Liver (tissue), 9 donors: ENCODE results near the gene TERF2IP. TPM values are rescaled to one million over a fixed set of nuclear protein-coding genes. Genes with fewer than 3 reads are reported as not detected.

Source experiments
- DNase-seq: peaks from one replicate; pipeline ENCODE4 v3.0.0-alpha.2; 2017; ENCODE audit warnings: low spot score
- H3K27ac ChIP-seq, 2 donors: one replicate each; pipeline ENCODE4 v1.7.0; 2013; ENCODE audit warnings: inconsistent platforms in 2 of 2, low read length in 2 of 2, control low read depth in 1 of 2, low read depth in 1 of 2, mild to moderate bottlenecking in 1 of 2
- H3K27me3 ChIP-seq, 4 donors: one replicate each; pipeline versions ENCODE4 v1.6.1 to v1.7.0; 2013; ENCODE audit warnings: low read length in 3 of 4, inconsistent platforms in 1 of 4, mild to moderate bottlenecking in 1 of 4, moderate library complexity in 1 of 4; ENCODE audit not compliant: control insufficient read depth in 4 of 4, insufficient read depth in 4 of 4
- H3K36me3 ChIP-seq, 4 donors: one replicate each; pipeline versions ENCODE4 v1.6.1 to v1.7.0; 2013; ENCODE audit warnings: low read length in 3 of 4, mild to moderate bottlenecking in 3 of 4, low read depth in 1 of 4, moderate library complexity in 1 of 4; ENCODE audit not compliant: control insufficient read depth in 4 of 4, insufficient read depth in 3 of 4
- H3K4me1 ChIP-seq, 4 donors: one replicate each; pipeline versions ENCODE4 v1.6.1 to v1.7.0; 2013; ENCODE audit warnings: low read length in 3 of 4, mild to moderate bottlenecking in 3 of 4, moderate library complexity in 1 of 4; ENCODE audit not compliant: control insufficient read depth in 4 of 4, insufficient read depth in 4 of 4
- H3K4me3 ChIP-seq, 3 donors: one replicate each; pipeline versions ENCODE4 v1.6.1 to v1.7.0; 2013; ENCODE audit warnings: low read length in 3 of 3, control low read depth in 1 of 3, low read depth in 1 of 3, mild to moderate bottlenecking in 1 of 3
- H3K9ac ChIP-seq, 2 donors: one replicate each; pipeline ENCODE4 v1.7.0; 2013; ENCODE audit warnings: low read length in 2 of 2, mild to moderate bottlenecking in 2 of 2, moderate library complexity in 2 of 2, control low read depth in 1 of 2, low read depth in 1 of 2
- H3K9me3 ChIP-seq, 4 donors: one replicate each; pipeline versions ENCODE4 v1.6.1 to v1.7.0; 2013; ENCODE audit warnings: low read length in 3 of 4; ENCODE audit not compliant: control insufficient read depth in 4 of 4
- EGR1 ChIP-seq, 2 donors: IDR thresholded peaks; 2 replicates each; pipeline ENCODE4 v1.6.1; 2016 to 2018; ENCODE audit warnings: antibody characterized with exemption in 2 of 2, low read depth in 2 of 2
- FOXA1 ChIP-seq: IDR thresholded peaks from 2 replicates; pipeline ENCODE4 v1.6.1; 2016; ENCODE audit warnings: antibody characterized with exemption
- FOXA2 ChIP-seq: IDR thresholded peaks from 2 replicates; pipeline ENCODE4 v1.6.1; 2016; ENCODE audit warnings: antibody characterized with exemption
- GABPA ChIP-seq, 2 donors: IDR thresholded peaks in 1 of 2; conservative IDR thresholded peaks in 1 of 2; 2 replicates each; pipeline ENCODE4 v1.6.1; 2016; ENCODE audit warnings: antibody characterized with exemption in 2 of 2, mild to moderate bottlenecking in 1 of 2, moderate library complexity in 1 of 2
- HNF4A ChIP-seq, 2 donors: conservative IDR thresholded peaks; 2 replicates each; pipeline ENCODE4 v1.6.1; 2016; ENCODE audit warnings: antibody characterized with exemption in 2 of 2, mild to moderate bottlenecking in 2 of 2
- HNF4G ChIP-seq: IDR thresholded peaks from 2 replicates; pipeline ENCODE4 v1.6.1; 2016; ENCODE audit warnings: antibody characterized with exemption
- JUND ChIP-seq, 2 donors: IDR thresholded peaks; 2 replicates each; pipeline ENCODE4 v1.6.1; 2016; ENCODE audit warnings: antibody characterized with exemption in 2 of 2
- NR2F2 ChIP-seq: IDR thresholded peaks from 2 replicates; pipeline ENCODE4 v1.6.1; 2016; ENCODE audit warnings: antibody characterized with exemption
- RAD21 ChIP-seq, 2 donors: IDR thresholded peaks; 2 replicates each; pipeline ENCODE4 v1.6.1; 2016; ENCODE audit warnings: antibody characterized with exemption in 2 of 2, mild to moderate bottlenecking in 2 of 2
- RXRA ChIP-seq, 2 donors: IDR thresholded peaks; 2 replicates each; pipeline ENCODE4 v1.6.1; 2017 to 2018; ENCODE audit warnings: antibody characterized with exemption in 2 of 2, mild to moderate bottlenecking in 1 of 2
- SP1 ChIP-seq: IDR thresholded peaks from 2 replicates; pipeline ENCODE4 v1.6.1; 2018; ENCODE audit warnings: antibody characterized with exemption, mild to moderate bottlenecking
- TAF1 ChIP-seq: conservative IDR thresholded peaks from 2 replicates; pipeline ENCODE4 v1.6.1; 2016; ENCODE audit warnings: antibody characterized with exemption, mild to moderate bottlenecking
- YY1 ChIP-seq: IDR thresholded peaks from 2 replicates; pipeline ENCODE4 v1.6.1; 2016; ENCODE audit warnings: antibody characterized with exemption, mild to moderate bottlenecking
- WGBS: extraction: QIAGEN DNeasy Blood & Tissue Kit; methylation state at CpG from one replicate; pipeline ENCODE4 v1.1.7; 2013; 5-methylcytosine and 5-hydroxymethylcytosine counted together
- polyA plus RNA-seq, 2 donors: library from polyadenylated mRNA; stranded (reverse) in 1 of 2; unstranded in 1 of 2; fragments of 200-250 nt in 1 of 2; fragments of >200 nt in 1 of 2; fragmentation: Nextera tagmentation in 1 of 2; extraction: Ambion mirVana in 1 of 2; gene quantifications; one replicate each; pipeline versions ENCODE4 v1.2.1 to v1.2.3, GENCODE V29; 2013 to 2015
- total RNA-seq, 2 donors: library from RNA; depleted of rRNA; stranded (reverse); fragments of >200 nt; gene quantifications; one replicate each; pipeline ENCODE4 v1.2.3, GENCODE V29; 2014
- TF ChIP-seq, protein P1 (sequence below): IDR thresholded peaks from 2 replicates; pipeline ENCODE4 v1.6.1; 2016; ENCODE audit warnings: antibody characterized with exemption
- TF ChIP-seq, protein P2 (sequence below): IDR thresholded peaks from 2 replicates; pipeline ENCODE4 v1.6.1; 2016; ENCODE audit warnings: antibody characterized with exemption
- TF ChIP-seq, protein P3 (sequence below): IDR thresholded peaks from 2 replicates; pipeline ENCODE4 v1.6.1; 2016; ENCODE audit warnings: antibody characterized with exemption
- TF ChIP-seq, protein P4 (sequence below): IDR thresholded peaks from 2 replicates; pipeline ENCODE4 v1.6.1; 2016; ENCODE audit warnings: antibody characterized with exemption, mild to moderate bottlenecking
- donor health status: healthy.
- donor health status: healthy.
- donor health status: healthy.
- donor health status: healthy.
- donor health status: healthy.

Gene TERF2IP
- total and polyA plus RNA-seq, 4 donors: 21.7 to 69.5 (median 23.2) TPM

DNA sequence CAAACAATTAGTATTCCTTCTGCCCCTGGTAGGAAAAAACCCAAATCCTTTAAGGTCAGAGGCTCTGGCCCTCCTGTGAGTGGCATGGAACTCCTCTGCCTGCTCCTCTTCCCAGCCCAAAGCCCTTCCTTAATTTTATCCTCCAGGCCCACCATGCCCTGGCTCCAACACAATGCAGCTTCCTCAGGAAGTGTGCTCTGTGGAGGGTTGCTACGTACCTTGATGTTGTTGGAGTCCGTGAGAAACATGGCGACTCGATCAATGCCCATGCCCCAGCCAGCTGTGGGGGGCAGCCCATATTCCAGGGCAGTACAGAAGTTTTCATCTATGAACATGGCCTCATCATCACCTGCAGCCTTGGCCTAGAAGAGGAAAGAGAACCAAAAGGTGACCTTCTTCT is 19.2 kb upstream of the TERF2IP start:
- no peaks in the 10 kb centered on the region for H3K9me3 ChIP-seq
- no peak overlapping the region for H3K9ac ChIP-seq
- 92% methylated on average over 4 of the region's 4 CpGs for WGBS
- H3K27ac ChIP-seq: no peak overlapping the region
- TF ChIP-seq, protein P1, sequence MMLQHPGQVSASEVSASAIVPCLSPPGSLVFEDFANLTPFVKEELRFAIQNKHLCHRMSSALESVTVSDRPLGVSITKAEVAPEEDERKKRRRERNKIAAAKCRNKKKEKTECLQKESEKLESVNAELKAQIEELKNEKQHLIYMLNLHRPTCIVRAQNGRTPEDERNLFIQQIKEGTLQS: no peak
- TF ChIP-seq HNF4A (conservative IDR thresholded peaks at IDR 0.05) (no peak), RAD21 (IDR thresholded peaks at IDR 0.05) (no peak), SP1 (no peak), TAF1 (no peak), FOXA2 (no peak), YY1 (no peak), JUND (IDR thresholded peaks at IDR 0.05) (no peak), HNF4G (no peak), GABPA (IDR thresholded peaks at IDR 0.05 in 1 of 2, conservative IDR thresholded peaks at IDR 0.05 in 1 of 2) (no peak), RXRA (IDR thresholded peaks at IDR 0.05) (no peak), NR2F2 (no peak), EGR1 (IDR thresholded peaks at IDR 0.05; ENCODE audit: low read depth in 2 of 2) (no peak)
- TF ChIP-seq, protein P2, sequence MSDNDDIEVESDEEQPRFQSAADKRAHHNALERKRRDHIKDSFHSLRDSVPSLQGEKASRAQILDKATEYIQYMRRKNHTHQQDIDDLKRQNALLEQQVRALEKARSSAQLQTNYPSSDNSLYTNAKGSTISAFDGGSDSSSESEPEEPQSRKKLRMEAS: no peak
- TF ChIP-seq, protein P3, sequence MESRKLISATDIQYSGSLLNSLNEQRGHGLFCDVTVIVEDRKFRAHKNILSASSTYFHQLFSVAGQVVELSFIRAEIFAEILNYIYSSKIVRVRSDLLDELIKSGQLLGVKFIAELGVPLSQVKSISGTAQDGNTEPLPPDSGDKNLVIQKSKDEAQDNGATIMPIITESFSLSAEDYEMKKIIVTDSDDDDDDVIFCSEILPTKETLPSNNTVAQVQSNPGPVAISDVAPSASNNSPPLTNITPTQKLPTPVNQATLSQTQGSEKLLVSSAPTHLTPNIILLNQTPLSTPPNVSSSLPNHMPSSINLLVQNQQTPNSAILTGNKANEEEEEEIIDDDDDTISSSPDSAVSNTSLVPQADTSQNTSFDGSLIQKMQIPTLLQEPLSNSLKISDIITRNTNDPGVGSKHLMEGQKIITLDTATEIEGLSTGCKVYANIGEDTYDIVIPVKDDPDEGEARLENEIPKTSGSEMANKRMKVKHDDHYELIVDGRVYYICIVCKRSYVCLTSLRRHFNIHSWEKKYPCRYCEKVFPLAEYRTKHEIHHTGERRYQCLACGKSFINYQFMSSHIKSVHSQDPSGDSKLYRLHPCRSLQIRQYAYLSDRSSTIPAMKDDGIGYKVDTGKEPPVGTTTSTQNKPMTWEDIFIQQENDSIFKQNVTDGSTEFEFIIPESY: no peak
- TF ChIP-seq, protein P4, sequence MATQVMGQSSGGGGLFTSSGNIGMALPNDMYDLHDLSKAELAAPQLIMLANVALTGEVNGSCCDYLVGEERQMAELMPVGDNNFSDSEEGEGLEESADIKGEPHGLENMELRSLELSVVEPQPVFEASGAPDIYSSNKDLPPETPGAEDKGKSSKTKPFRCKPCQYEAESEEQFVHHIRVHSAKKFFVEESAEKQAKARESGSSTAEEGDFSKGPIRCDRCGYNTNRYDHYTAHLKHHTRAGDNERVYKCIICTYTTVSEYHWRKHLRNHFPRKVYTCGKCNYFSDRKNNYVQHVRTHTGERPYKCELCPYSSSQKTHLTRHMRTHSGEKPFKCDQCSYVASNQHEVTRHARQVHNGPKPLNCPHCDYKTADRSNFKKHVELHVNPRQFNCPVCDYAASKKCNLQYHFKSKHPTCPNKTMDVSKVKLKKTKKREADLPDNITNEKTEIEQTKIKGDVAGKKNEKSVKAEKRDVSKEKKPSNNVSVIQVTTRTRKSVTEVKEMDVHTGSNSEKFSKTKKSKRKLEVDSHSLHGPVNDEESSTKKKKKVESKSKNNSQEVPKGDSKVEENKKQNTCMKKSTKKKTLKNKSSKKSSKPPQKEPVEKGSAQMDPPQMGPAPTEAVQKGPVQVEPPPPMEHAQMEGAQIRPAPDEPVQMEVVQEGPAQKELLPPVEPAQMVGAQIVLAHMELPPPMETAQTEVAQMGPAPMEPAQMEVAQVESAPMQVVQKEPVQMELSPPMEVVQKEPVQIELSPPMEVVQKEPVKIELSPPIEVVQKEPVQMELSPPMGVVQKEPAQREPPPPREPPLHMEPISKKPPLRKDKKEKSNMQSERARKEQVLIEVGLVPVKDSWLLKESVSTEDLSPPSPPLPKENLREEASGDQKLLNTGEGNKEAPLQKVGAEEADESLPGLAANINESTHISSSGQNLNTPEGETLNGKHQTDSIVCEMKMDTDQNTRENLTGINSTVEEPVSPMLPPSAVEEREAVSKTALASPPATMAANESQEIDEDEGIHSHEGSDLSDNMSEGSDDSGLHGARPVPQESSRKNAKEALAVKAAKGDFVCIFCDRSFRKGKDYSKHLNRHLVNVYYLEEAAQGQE: no peak
- no peak overlapping the region for H3K4me3 ChIP-seq
- H3K4me1 ChIP-seq: peaks cover 0 to 4% (median 0%) of the 10 kb centered on the region in 4 donors
- peaks cover 17 to 71% (median 54%) of the 10 kb centered on the region in 4 donors for H3K36me3 ChIP-seq
- no peaks in the 10 kb centered on the region for H3K27me3 ChIP-seq
- no peak for DNase-seq

DNA sequence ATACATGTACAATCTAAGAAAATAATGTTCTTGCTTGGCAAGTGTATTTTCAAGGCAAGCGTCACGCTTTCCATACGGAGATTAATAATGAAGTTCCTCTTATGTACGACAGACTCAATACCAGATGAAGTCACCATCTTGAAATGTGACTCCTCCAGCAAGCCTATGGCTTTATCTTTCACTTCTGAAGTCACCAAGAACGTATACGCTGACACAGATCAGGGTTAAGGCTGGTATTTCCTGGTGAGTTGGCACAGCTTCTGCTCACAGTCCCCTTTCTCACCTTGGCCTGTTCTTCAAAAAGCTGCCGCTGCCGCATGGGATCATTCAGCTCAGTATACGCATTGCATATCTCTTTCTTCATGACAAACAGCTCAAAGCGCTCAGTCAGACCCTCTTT is 18.4 kb upstream of the TERF2IP start:
- no peaks in the 10 kb centered on the region for H3K27me3 ChIP-seq
- H3K27ac ChIP-seq: no peak overlapping the region
- peaks cover 20 to 79% (median 61%) of the 10 kb centered on the region in 4 donors for H3K36me3 ChIP-seq
- no peaks in the 10 kb centered on the region for H3K9me3 ChIP-seq
- no peak overlapping the region for H3K9ac ChIP-seq
- TF ChIP-seq JUND (IDR thresholded peaks at IDR 0.05): no peak
- TF ChIP-seq FOXA2: no peak
- TF ChIP-seq RXRA (IDR thresholded peaks at IDR 0.05): no peak
- TF ChIP-seq, protein P2: no peak
- no peak for TF ChIP-seq GABPA (IDR thresholded peaks at IDR 0.05 in 1 of 2, conservative IDR thresholded peaks at IDR 0.05 in 1 of 2)
- TF ChIP-seq FOXA1: no peak
- DNase-seq: no peak
- H3K4me3 ChIP-seq: no peak overlapping the region
- 95% methylated on average over 10 of the region's 10 CpGs for WGBS
- no peaks in the 10 kb centered on the region for H3K4me1 ChIP-seq
